IMR-90 (cell line): ENCODE results near the gene DAB2. TPM values are rescaled to one million over a fixed set of nuclear protein-coding genes. Genes with fewer than 3 reads are reported as not detected.

Source experiments
- ATAC-seq: fragments of 200-7000 bp; cut with Tn5 transposase; 2 replicates; pipeline ENCODE4 v1.9.1; 2020; ENCODE audit warnings: low read depth, mild to moderate bottlenecking, moderate library complexity
- BruUV-seq: library from RNA; stranded (reverse); fragments of 400-500 nt; replicated peaks from 2 replicates; lab custom pipeline; 2021; lab: Mats Ljungman, UMichigan
- CTCF ChIA-PET: fragments of 300-600 bp; formaldehyde crosslinking; extraction: SDS; loops from one replicate; lab custom pipeline; 2021; ENCODE audit warnings: antibody characterized with exemption; lab: Yijun Ruan, JAX
- POLR2A ChIA-PET: fragments of 300-600 bp; sonication (Branson Sonifier 250); formaldehyde crosslinking; loops from one replicate; lab custom pipeline; 2022; ENCODE audit warnings: antibody characterized with exemption; ENCODE audit not compliant: unreplicated experiment; lab: Charles Lee
- DNase-seq: peaks from one replicate; pipeline ENCODE4 v3.0.0; 2013
- H2AFZ ChIP-seq: replicated peaks from 2 replicates; pipeline ENCODE3; 2013; ENCODE audit warnings: low read length, mild to moderate bottlenecking; ENCODE audit not compliant: poor library complexity
- H2AK5ac ChIP-seq: 2 replicates; pipeline ENCODE4 v1.6.1; 2013; ENCODE audit warnings: low read depth, low read length, inconsistent platforms
- H2AK9ac ChIP-seq: replicated peaks from 2 replicates; pipeline ENCODE3; 2013; ENCODE audit warnings: mild to moderate bottlenecking, low read depth, low read length, moderate library complexity; ENCODE audit not compliant: poor library complexity
- H2BK120ac ChIP-seq: 2 replicates; pipeline ENCODE4 v1.6.1; 2013; ENCODE audit warnings: low read depth, low read length, inconsistent platforms
- H2BK15ac ChIP-seq: 3 replicates; pipeline ENCODE4 v1.6.1; 2013; ENCODE audit warnings: low read depth, low read length, inconsistent platforms
- H2BK20ac ChIP-seq: 2 replicates; pipeline ENCODE4 v1.6.1; 2013; ENCODE audit warnings: low read depth, mild to moderate bottlenecking, inconsistent platforms, low read length, moderate library complexity
- H2BK5ac ChIP-seq: 2 replicates; pipeline ENCODE4 v1.6.1; 2013; ENCODE audit warnings: mild to moderate bottlenecking, low read depth, low read length, inconsistent platforms; ENCODE audit not compliant: poor library complexity, severe bottlenecking
- H3K14ac ChIP-seq: replicated peaks from 2 replicates; pipeline ENCODE4 v1.6.1; 2013; ENCODE audit warnings: low read depth, low read length, inconsistent platforms
- H3K18ac ChIP-seq: 2 replicates; pipeline ENCODE4 v1.6.1; 2013; ENCODE audit warnings: low read depth, low read length, control low read depth
- H3K23ac ChIP-seq: 2 replicates; pipeline ENCODE4 v1.6.1; 2013; ENCODE audit warnings: low read depth, low read length, inconsistent platforms
- H3K27ac ChIP-seq: 2 replicates; pipeline ENCODE4 v1.5.1; 2013; ENCODE audit warnings: mild to moderate bottlenecking, control low read depth, low read length; ENCODE audit not compliant: insufficient read depth
- H3K27me3 ChIP-seq: 2 replicates; pipeline ENCODE4 v1.6.1; 2013; ENCODE audit warnings: low read length; ENCODE audit not compliant: control insufficient read depth, insufficient read depth
- H3K36me3 ChIP-seq: 2 replicates; pipeline ENCODE4 v1.6.1; 2013; ENCODE audit warnings: low read length, mixed read lengths; ENCODE audit not compliant: control insufficient read depth, insufficient read depth
- H3K4ac ChIP-seq: 2 replicates; pipeline ENCODE4 v1.6.1; 2013; ENCODE audit warnings: low read depth, low read length, inconsistent platforms
- H3K4me1 ChIP-seq: 2 replicates; pipeline ENCODE4 v1.6.1; 2013; ENCODE audit warnings: low read length, mixed read lengths; ENCODE audit not compliant: control insufficient read depth, insufficient read depth
- H3K4me2 ChIP-seq: 2 replicates; pipeline ENCODE4 v1.6.1; 2013; ENCODE audit warnings: low read depth, mild to moderate bottlenecking, control low read depth, low read length, moderate library complexity
- H3K4me3 ChIP-seq: 2 replicates; pipeline ENCODE4 v1.5.1; 2013; ENCODE audit warnings: low read depth, mild to moderate bottlenecking, control low read depth, low read length, moderate library complexity; ENCODE audit not compliant: insufficient read depth
- H3K56ac ChIP-seq: 2 replicates; pipeline ENCODE4 v1.6.1; 2013; ENCODE audit warnings: low read length, inconsistent platforms; ENCODE audit not compliant: insufficient read depth; ENCODE audit errors: extremely low read depth
- H3K79me1 ChIP-seq, 2 experiments: 2 replicates each; pipeline ENCODE4 v1.6.1; 2013; ENCODE audit warnings: low read length in 2 of 2, inconsistent platforms in 1 of 2, low read depth in 1 of 2
- H3K9ac ChIP-seq: 2 replicates; pipeline ENCODE4 v1.6.1; 2013; ENCODE audit warnings: low read depth, low read length, control low read depth
- H3K9me1 ChIP-seq: 2 replicates; pipeline ENCODE4 v1.6.1; 2013; ENCODE audit warnings: low read length, inconsistent platforms; ENCODE audit not compliant: insufficient read depth
- H3K9me3 ChIP-seq: 2 replicates; pipeline ENCODE4 v1.6.1; 2013; ENCODE audit warnings: low read length; ENCODE audit not compliant: control insufficient read depth, insufficient read depth
- H4K20me1 ChIP-seq: 2 replicates; pipeline ENCODE4 v1.6.1; 2013; ENCODE audit warnings: low read length, inconsistent platforms; ENCODE audit not compliant: insufficient read depth
- H4K5ac ChIP-seq: 2 replicates; pipeline ENCODE4 v1.6.1; 2013; ENCODE audit warnings: mild to moderate bottlenecking, low read depth, low read length, control low read depth
- H4K8ac ChIP-seq, 2 experiments: 2 replicates each; pipeline ENCODE4 v1.6.1; 2013; ENCODE audit warnings: low read depth in 2 of 2, low read length in 2 of 2, control low read depth in 1 of 2, inconsistent platforms in 1 of 2
- H4K91ac ChIP-seq: 2 replicates; pipeline ENCODE4 v1.6.1; 2013; ENCODE audit warnings: low read depth, low read length, inconsistent platforms; ENCODE audit not compliant: insufficient read depth
- CTCF ChIP-seq: conservative IDR thresholded peaks from 2 replicates; pipeline ENCODE4 v1.5.1; 2012; ENCODE audit warnings: mild to moderate bottlenecking, low read depth, low read length, improper control_type of control experiment
- RFX5 ChIP-seq: IDR thresholded peaks from 2 replicates; pipeline ENCODE4 v1.8.0; 2012; ENCODE audit warnings: low read depth, mild to moderate bottlenecking, low read length, moderate library complexity
- SMC3 ChIP-seq: fragments of 150-350 bp; IDR thresholded peaks from 2 replicates; pipeline ENCODE4 v1.6.1; 2016; ENCODE audit warnings: low read depth, mild to moderate bottlenecking, antibody characterized with exemption, low read length, moderate library complexity
- WGBS, 2 experiments: methylation state at CpG; one replicate each; pipeline versions ENCODE4 v1.1.5 to v1.1.7; 2013; ENCODE audit warnings: missing lambda C conversion rate in 2 of 2; ENCODE audit not compliant: insufficient read length in 1 of 2; ENCODE audit errors: extremely low coverage in 2 of 2; 5-methylcytosine and 5-hydroxymethylcytosine counted together
- dilution Hi-C: fragments of 300-500 bp; cut with HindIII; formaldehyde crosslinking; loops from one replicate; pipeline ENCODE4 v1.14.3; 2018; ENCODE audit warnings: low sequenced_read_pairs; ENCODE audit not compliant: unreplicated experiment
- in situ Hi-C: fragments of 300-500 bp; cut with MboI; formaldehyde crosslinking; loops from 3 replicates; pipeline ENCODE4 v1.14.3; 2019; ENCODE audit warnings: low sequenced_read_pairs, inconsistent platforms, mixed read lengths
- intact Hi-C: fragments of 100-400 bp; cut with micrococcal nuclease; formaldehyde crosslinking; loops from 2 replicates; pipeline ENCODE4 v1.10.0; 2022
- polyA plus RNA-seq, 3 experiments: library from polyadenylated mRNA; depleted of rRNA; stranded (reverse); fragments of >200 nt; gene quantifications; 2 replicates each; pipeline ENCODE4 v1.2.3, GENCODE V29; 2012; ENCODE audit warnings: low replicate concordance in 1 of 3
- total RNA-seq: library from RNA; depleted of rRNA; stranded (reverse); fragments of >200 nt; gene quantifications from 2 replicates; pipeline ENCODE4 v1.2.3, GENCODE V29; 2012

Gene DAB2
- total and polyA plus RNA-seq, 2 of the 4 experiments (the other 2 are of a cell fraction): 50.0 to 101 TPM

- Histone ChIP-seq H2BK120ac (peak overlapping the region; percentile 4; the same call in 1 of the 2 replicates), H3K27ac (peak overlapping the region; percentile 74; the same call in 1 of the 2 replicates), H2BK20ac (0 out of 2 replicates have a peak overlapping the region, but pooled peaks have one; percentile 45), H3K36me3 (peaks cover 33% of the 10 kb centered on the region), H3K4me2 (no peak overlapping the region), H2BK5ac (peak overlapping the region; percentile 48), H2BK15ac (peak overlapping the region; percentile 31; the same call in 1 of the 3 replicates), H3K4me1 (peaks cover 38% of the 10 kb centered on the region), H3K18ac (peak overlapping the region; percentile 61), H3K56ac (no peak overlapping the region), H4K91ac (peak overlapping the region; percentile 27; the same call in 1 of the 2 replicates), H3K23ac (peak overlapping the region; percentile 42), H2AFZ (no peak overlapping the region), H4K20me1 (peaks cover 13% of the 10 kb centered on the region; the same call in 1 of the 2 replicates), H3K14ac (peak overlapping the region; percentile 51), H3K27me3 (no peaks in the 10 kb centered on the region), H3K9ac (no peak overlapping the region), H3K9me3 (no peaks in the 10 kb centered on the region), H4K8ac (peak overlapping the region; percentile 26; a peak in 3 of 4 replicates), H2AK5ac (peak overlapping the region; percentile 83; the same call in 1 of the 2 replicates), H3K79me1 (peaks cover 29 to 69% of the 10 kb centered on the region in 2 experiments), H3K4ac (peak overlapping the region; percentile 66), H4K5ac (peak overlapping the region; percentile 72), H3K9me1 (peaks cover 17% of the 10 kb centered on the region), H3K4me3 (no peak overlapping the region), H2AK9ac (no peak overlapping the region)
- WGBS, 2 experiments: 100% methylated on average over 1 of the region's 3 CpGs; no CpG with 5 or more reads in 1 of the 2 experiments
- intact Hi-C loops (loop anchor here (5.0 kb wide), 1 partner anchor 150 kb away; no protein-coding TSS in a partner anchor), dilution Hi-C loops (no loop called here), in situ Hi-C loops (loop anchor here (25.0 kb wide), 2 partner anchors 365 to 1365 kb away; partner anchors contain the start of gene TTC33)
- POLR2A ChIA-PET: no interaction called here
- no peak for DNase-seq
- BruUV-seq: no TSS peak
- CTCF ChIA-PET: no interaction called here
- ATAC-seq: no peak
- TF ChIP-seq RFX5 (no peak), SMC3 (no peak), CTCF (no peak)
These were observed 27.9 kb downstream of the DAB2 start for GRCh38 chr5:39396843-39397242.
